Fibroblast of gingiva (primary cell): Measurements from ENCODE around the gene MRPL32.

Experiments
- DNase-seq: peaks from one replicate; pipeline ENCODE4 v3.0.0-alpha.2; 2011; ENCODE audit warnings: low read depth

The MRPL32 gene

GRCh38 chr7:42926204-42926603 lies 6.0 kb upstream of the MRPL32 start:
- no peak for DNase-seq

DNA sequence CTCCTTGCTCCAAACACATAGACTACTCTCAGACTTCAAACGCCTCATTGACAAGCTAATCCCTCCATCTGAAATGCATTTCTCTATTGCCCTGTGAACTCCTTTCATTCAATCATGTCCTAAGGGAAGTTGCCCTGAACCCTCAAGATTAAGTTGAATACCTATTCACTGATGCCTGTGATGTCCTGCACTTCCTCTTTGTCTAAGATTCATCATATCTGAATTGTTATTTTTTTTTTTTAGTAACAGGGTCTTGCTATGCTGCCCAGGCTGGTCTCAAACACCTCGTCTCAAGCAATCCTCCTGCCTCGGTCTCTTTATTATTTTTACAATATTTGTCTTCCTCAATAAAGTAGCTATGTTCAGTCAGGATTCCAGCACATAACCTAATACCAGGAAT lies 3.4 kb upstream of the MRPL32 start:
- DNase-seq, result no peak

- DNase-seq, result no peak
Observed at GRCh38 chr7:42929449-42929848, 2.7 kb upstream of the MRPL32 start.

- no peak for DNase-seq
Observed at GRCh38 chr7:42930889-42931288, 1.3 kb upstream of the MRPL32 start.

DNA sequence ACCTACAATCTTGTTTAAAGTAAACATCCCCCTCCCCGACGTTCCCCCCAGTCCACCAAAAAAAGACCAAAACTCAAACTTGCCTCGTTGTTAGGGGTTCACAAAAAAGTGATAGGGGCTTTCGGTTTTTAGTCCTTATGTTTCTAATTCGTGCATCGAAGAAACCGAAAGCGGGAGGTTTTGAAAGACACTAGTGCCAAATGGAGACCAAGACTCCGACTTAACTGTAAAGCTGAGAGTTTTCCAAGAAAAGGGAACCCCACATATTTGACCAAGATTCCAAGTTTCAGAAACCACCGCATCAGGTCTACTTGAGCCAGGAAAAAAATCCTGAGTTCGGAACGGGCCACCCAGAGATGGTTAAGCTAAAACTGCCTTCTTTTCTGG lies 736 bp upstream of the MRPL32 start:
- no peak for DNase-seq

- peak; percentile 26 for DNase-seq
Observed at GRCh38 chr7:42932811-42933591, 825 bp downstream of the MRPL32 start.

GRCh38 chr7:42934291-42934690 lies 2.1 kb downstream of the MRPL32 start:
- no peak for DNase-seq

DNA sequence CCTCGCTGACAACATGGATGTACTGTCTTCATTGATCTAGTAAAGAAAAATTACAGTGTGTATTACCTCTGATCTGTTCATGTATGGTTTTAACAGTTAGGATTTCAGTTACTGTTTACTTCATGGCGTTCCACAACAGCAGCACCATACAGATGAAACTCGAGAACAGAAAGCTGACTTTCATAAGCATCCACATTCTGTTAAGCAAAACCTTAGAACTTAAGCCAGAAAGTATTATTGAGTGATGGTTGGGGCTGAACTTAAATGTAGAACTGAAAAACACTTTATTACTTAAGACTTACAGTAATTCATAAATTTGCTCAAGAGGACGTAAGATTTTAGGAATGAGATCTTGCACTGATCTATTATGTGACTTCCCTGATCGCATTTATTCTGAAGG lies 3.7 kb downstream of the MRPL32 start:
- DNase-seq, result no peak

DNA sequence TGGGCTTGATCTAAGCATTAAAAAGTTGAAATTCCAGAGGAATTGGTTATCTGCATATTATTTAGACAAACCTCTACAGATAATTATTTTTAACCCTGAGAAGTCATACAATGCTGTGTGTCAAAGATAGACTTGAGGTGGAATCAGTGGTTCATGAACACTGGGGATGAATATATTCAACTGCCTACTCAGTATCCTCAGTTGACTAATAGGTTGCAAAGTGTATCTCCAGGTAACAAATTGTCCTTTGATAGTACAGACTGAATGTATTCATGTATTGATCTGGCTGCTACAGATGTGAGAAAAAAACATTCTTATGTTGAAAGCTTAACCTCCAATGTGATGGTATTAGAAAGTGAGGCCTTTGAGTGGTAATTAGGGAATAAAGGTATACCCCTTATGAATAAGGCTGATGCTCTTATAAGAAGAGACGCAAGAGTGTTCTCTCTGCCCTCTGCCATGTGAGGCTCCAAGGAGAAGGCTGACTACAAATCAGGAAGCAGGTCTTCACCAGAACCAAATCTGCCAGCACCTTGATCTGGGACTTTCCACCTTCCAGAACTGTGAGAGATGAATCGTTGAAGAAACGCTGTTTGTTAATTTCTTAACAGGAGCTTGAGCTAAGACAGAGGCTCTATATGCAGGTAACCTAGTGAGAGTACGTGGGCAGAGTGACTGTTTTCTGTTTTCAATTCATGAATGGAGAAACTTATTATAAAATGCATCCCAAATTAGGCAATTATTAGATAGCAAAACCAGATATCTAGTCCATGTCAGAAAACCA lies 7.5 kb downstream of the MRPL32 start:
- no peak for DNase-seq

- peak; percentile 55 for DNase-seq
Observed at GRCh38 chr7:42940985-42941847, 9.0 kb downstream of the MRPL32 start.

- no peak for DNase-seq
Observed at GRCh38 chr7:42945821-42946626, 13.8 kb downstream of the MRPL32 start.

DNA sequence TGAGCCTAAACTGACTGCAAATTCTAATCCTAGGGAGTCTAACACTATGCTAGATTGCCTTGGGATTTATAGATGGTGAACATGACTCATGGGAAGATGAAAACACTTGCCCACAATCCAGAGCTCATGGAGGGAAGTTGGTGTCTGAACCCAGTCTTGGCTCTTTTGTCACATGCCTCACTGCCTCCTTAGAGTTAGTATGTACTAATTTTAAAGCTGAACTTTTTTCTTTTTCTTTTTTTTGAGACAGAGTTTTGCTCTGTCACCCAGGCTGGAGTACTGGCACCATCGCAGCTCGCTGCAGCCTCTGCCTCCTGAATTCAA lies 14.4 kb downstream of the MRPL32 start:
- no peak for DNase-seq

- no peak for DNase-seq
Observed at GRCh38 chr7:42947521-42947920, 15.3 kb downstream of the MRPL32 start.

GRCh38 chr7:42950417-42950816 lies 18.2 kb downstream of the MRPL32 start:
- no peak for DNase-seq

DNA sequence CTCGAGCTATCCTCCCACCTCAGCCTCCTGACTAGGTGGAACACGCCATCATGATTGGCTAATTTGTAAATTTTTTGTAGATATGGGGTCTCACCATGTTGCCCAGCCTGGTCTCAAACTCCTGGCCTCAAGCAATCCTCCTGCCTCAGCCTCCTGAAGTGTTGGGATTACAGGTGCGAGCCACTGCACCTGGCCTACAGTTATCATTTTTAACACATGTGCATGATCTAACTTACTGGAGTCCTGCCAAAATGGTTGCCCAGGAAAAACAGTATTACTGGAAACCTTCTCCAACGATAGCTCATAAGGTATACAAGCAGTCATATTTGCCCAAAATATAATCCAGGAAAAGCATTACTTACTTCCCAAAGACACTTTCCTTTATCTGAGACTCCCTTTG lies 20.2 kb downstream of the MRPL32 start:
- DNase-seq, result no peak

- no peak for DNase-seq
Observed at GRCh38 chr7:42953994-42954393, 21.8 kb downstream of the MRPL32 start.

DNA sequence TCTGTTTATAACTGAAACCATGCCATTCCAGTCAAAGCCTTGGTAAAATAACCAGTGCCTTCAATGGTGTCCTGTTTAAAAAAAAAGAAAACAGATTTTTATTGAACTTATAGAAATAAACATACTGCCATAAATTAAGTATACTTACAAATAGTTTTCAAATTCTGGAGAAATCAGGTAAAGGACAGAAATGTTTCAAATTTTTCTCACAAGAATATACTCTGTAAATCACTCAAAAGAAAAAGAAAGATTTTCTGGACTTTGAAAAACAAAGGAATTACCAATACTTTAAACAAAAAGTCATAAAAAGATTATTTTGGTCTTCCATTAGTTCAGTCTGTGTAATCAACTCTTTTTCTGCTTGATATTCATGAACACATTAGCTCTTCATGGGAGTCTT lies 23.9 kb downstream of the MRPL32 start:
- no peak for DNase-seq

DNA sequence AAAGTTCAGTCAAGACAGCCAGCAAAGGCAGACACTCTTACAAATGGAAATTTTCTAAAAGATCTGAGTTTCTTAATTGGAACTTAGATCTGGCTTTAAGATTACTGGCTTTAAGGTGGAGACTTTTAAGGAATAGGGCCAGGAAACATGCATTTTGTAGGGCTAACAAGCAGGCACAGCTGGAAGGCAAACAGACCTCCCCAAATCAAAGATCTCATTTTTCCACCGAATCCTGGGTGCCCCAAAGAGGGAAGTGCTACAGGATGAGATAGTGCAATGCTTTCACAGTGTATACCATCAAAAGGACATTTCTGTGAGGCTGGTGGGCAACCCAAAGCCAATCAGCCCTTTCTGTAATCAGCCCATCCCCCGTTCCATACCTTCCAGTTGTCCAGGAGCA lies 27.4 kb downstream of the MRPL32 start:
- DNase-seq, result no peak

GRCh38 chr7:42960762-42961161 lies 28.6 kb downstream of the MRPL32 start:
- DNase-seq, result no peak

GRCh38 chr7:42961170-42961569 lies 29.0 kb downstream of the MRPL32 start:
- DNase-seq, result no peak

GRCh38 chr7:42964293-42964692 lies 32.1 kb downstream of the MRPL32 start:
- DNase-seq, result no peak
